ENCODE results near the gene PCBP1.
A peak's percentile ranks its signal among the peaks of the same experiment; 100 is the strongest.
"Not testable (repeated sequence)": the region's sequence is repeated elsewhere in the genome, so short reads cannot be mapped to it uniquely, and the experiment has no call there.

Gene PCBP1

GRCh38 chr2:70086838-70087701, at the start of gene PCBP1:
Gene PCBP1 (plus strand): TSS chr2:70087477. CDS start chr2:70087744, 267 bp downstream.
- peak; percentile 96 for DNase-seq

DNA sequence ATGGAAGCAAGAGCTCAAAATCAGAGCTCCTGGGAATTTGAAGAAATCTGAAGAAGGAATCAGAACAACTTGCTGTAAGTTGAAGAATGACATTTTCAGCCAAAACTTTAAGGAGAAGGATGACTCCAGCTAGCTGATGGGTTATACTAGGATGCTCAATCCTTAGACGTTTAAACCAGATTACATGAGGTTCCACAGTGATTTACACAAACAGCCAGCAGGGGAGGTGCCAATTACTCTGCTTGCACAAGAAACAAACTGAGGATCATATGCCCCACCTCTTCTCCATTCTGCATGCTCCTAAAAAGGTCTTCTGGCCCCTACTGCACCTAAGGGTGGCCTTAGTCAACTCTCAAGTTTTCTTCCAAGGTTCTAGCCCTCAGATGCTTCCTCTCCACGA, 47.9 kb upstream of the PCBP1 start:
- DNase-seq = no peak

GRCh38 chr2:70041663-70042062, 45.6 kb upstream of the PCBP1 start:
- no peak for DNase-seq

GRCh38 chr2:70042246-70042645, 45.0 kb upstream of the PCBP1 start:
- no peak for DNase-seq

GRCh38 chr2:70043252-70043875, 43.9 kb upstream of the PCBP1 start:
- no peak for DNase-seq

DNA sequence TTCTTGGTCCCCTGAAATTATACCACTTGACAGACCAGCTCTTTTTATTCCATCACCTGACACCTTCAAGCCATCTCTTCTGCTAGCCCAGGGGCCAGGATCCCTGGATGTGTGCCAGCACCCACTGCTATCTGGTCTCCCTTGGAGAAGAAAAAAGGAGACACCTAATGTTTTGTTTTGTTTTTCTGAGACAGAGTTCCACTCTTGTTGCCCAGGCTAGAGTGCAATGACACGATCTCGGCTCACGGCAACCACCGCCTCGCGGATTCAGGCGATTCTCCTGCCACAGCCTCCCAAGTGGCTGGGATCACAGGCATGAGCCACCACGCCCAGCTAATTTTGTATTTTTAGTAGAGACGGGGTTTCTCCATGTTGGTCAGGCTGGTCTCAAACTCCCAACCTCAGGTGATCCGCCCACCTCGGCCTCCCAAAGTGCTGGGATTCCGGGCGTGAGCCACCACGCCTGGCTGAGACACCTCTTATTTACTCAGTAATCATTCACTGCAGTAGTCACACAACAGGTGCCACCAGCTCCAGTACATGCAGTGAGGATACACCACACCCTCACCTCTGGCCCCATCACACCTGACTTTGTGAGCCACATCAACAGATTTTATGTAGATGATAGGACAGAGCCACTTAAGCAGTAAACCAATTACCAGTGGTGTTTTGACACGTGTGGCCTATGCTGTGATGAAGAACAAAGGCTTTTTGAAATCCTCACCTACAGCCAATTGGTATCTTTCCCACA, 42.8 kb upstream of the PCBP1 start:
- no peak for DNase-seq

GRCh38 chr2:70045405-70045804, 41.9 kb upstream of the PCBP1 start:
- no peak for DNase-seq

GRCh38 chr2:70045932-70046331, 41.3 kb upstream of the PCBP1 start:
- DNase-seq = no peak

GRCh38 chr2:70046534-70046933, 40.7 kb upstream of the PCBP1 start:
- DNase-seq = no peak

- no peak for DNase-seq
These were observed 39.8 kb upstream of the PCBP1 start for GRCh38 chr2:70047451-70047850.

DNA sequence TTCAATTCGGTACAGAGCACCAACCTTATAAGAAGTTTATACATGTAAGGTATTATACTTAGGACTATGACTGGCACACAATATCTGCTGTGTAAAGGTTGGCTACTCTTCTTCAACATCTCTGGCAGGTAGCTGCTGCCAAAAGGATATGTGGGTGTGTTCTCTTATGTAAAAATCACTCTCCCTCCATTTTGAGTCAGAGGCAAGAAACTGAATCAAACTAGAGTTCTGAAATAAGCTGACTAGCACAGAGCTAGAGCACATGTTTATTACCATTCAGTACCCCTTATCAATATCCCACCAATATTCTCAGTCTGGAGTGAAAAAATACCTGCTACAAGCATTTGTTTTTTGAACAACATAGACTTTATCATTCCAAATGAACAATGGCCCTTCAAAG, 38.0 kb upstream of the PCBP1 start:
- no peak for DNase-seq

DNA sequence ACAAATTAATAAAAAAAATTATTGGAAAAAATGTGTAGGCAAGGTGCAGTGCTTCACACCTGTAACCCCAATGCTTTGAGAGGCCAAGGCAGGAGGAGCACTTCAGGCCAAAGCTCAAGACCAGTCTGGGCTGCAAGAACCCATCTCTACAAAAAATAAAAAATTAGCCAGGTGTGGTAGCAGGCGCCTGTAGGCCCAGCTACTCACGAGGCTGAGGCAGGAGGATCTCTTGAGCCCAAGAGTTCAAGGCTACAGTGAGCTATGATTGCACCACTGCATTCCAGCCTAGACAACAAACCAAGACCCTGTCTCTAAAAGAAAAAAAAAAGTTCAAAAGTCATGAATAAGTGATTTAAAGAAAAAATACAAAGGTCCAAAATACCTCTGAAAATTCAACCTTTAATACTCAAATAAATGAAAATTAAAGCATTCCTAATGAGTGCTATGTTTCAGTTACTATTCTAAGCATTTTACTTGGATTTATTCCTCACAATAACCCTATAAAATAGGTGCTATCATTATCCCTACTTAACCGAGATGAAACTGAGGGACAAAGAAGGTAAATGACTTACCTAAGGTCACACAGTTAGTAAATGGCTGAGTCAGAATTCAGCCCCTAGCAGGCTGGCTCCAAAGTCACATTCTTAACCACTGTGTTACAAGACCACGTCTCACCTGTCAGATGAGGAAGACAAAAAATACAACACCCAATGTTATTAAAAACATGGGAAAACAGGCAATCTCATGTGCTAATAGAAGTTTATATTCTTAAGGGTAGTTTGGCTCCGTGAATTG, 36.4 kb upstream of the PCBP1 start:
- DNase-seq = no peak

- DNase-seq = not testable (repeated sequence)
These were observed 32.0 kb upstream of the PCBP1 start for GRCh38 chr2:70055259-70055658.

DNA sequence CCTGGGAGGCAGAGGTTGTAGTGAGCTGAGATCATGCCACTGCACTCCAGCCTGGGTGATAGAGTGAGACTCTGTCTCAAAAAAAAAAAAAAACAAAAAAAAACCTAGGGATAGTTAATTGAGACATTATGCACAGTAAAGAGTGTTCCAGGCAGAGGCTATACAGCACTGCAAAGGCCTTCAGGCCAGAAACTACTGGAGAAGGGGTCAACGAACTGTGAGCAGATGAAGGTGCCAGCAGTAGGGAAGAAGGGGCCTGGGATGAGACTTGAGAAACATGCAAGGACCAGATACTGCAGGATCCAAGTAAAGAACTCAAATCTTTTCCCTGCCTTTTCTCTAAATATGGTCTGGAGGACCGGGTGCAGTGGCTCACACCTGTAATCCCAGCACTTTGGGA, 26.0 kb upstream of the PCBP1 start:
- no peak for DNase-seq

DNA sequence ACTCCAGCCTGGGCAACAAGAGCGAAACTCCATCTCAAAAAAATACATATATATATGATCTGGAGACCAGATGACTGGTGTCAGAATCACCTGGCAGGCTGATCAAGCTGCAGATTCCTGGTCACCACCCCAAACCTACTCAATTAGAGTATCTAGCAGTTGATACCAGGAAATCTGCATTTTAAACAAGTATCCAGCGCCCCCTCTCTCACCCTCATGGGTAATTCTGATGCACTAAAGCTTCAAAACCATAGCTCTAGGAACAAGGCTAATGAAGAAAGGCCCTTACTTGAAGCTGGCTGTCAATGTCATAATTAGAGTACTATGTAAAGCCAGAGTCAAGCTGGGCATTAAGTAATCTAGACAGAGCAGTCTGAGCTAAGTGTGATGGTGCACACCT, 25.0 kb upstream of the PCBP1 start:
- no peak for DNase-seq

DNA sequence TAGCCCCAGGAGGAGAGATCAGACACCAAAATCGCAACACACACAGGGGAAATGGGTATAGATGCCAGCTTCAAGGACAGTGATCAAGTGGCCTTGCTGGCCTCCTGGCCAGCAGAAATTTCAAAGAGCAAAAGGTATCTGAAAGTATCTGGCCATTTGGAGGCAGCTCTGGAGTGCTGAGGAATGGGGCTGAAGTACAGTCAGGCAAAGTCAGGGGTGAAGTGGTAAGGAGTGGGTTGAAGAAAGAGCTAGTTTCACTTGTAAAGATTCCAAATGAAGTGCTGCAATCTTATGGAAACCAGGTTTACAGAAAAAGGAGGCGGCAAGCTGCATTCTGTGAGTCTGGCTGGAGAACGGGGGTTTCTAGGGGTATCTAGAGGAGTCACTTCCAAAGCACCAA, 19.2 kb upstream of the PCBP1 start:
- no peak for DNase-seq

GRCh38 chr2:70069049-70069448, 18.2 kb upstream of the PCBP1 start:
- no peak for DNase-seq

DNA sequence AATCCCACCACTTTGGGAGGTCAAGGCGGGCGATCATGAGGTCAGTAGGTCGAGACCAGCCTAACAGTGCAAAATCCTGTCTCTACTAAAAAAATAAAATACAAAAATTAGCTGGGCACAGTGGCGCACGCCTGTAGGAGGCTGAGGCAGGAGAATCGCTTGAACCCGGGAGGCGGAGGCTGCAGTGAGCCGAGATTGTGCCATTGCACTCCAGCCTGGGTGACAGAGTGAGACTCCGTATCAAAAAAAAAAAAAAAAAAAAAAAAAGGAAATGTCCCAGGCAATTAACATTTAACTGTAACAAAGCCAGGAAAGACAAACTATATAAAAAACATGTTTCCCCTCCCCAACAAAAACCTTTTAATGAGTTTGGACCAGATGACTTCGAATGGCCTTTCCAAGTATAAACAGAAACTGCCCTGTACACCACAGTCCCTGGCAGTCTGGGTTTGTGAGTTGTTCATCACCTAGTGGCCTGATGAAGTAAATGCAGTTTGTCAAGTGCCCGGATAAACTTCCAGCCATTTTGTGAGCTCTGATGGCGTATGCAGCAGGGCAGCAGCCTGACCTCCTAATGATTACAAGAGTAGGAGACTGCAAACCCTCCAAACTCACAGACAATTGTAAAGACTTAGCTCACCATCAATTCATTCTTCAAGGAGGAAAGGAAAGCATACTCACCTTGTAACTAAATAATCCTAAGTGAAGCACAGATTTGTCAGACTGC, 16.6 kb upstream of the PCBP1 start:
- peak; percentile 75 for DNase-seq

- no peak for DNase-seq
These were observed 13.8 kb upstream of the PCBP1 start for GRCh38 chr2:70073493-70073892.

DNA sequence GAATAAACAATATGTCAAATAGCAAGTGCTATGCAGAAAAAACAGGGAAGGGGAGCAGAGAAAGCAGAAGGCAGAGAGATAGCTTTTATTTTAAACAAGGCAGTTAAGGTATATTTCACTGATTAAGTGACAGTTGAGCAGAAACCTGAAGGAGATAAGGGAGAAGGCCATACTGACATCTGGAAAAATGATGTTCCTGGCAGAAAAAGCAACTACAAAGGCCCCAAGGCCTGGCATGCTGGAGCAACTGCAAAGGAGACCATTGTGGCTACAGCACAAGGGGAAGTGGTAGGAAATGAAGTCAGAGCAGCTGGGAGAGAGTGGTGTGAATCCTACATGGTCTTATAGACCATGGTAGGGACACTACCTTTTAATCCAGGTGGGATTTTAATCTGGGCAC, 8.9 kb upstream of the PCBP1 start:
- DNase-seq = no peak

GRCh38 chr2:70080610-70081200, 6.6 kb upstream of the PCBP1 start:
- DNase-seq = no peak

DNA sequence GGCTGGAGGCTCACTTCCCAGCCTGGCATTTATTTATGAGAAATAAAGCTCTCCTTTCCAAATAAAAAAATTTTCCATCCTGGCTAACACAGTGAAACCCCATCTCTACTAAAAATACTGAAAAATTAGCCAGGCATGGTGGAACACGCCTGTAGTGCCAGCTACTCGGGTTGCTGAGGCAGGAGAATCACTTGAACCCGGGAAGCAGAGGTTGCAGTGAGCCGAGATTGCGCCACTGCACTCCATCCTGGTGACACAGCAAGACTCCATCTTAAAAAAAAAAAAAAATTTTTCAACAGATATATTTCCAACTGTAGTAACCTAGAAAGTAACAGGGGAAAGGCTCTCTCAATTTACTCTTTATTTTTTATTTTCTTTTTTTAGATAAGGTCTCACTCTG, 6.1 kb upstream of the PCBP1 start:
- no peak for DNase-seq

Measured in left hindlimb (tissue), 1 donor.